SK-N-SH (cell line): ENCODE results near the gene ING5. TPM values are rescaled to one million over a fixed set of nuclear protein-coding genes. Genes with fewer than 3 reads are reported as not detected.

Source experiments
- CTCF ChIA-PET: fragments of 300-600, 350-600 bp; formaldehyde crosslinking; extraction: SDS; loops from one replicate; lab custom pipeline; 2021; lab: Yijun Ruan, JAX
- POLR2A ChIA-PET: fragments of 350-600 bp; sonication (Branson Sonifier 250); formaldehyde crosslinking; extraction: SDS; loops from one replicate; lab custom pipeline; 2020; ENCODE audit warnings: antibody characterized with exemption, inconsistent platforms; lab: Yijun Ruan, JAX
- DNase-seq: peaks from one replicate; pipeline ENCODE4 v3.0.0; 2012
- H2AFZ ChIP-seq: fragments of 200-600 bp; sonication (generic); 2 replicates; pipeline ENCODE4 v1.8.1; 2016; ENCODE audit warnings: antibody characterized with exemption, mild to moderate bottlenecking, low read depth
- H3F3A ChIP-seq: fragments of 200-600 bp; sonication (generic); replicated peaks from 2 replicates; pipeline ENCODE3; 2016; ENCODE audit warnings: antibody characterized with exemption, mild to moderate bottlenecking; ENCODE audit not compliant: insufficient read depth
- H3K27ac ChIP-seq, 2 experiments: fragments of 200-500 bp in 1 of 2; fragments of 200-600 bp in 1 of 2; sonication (Bioruptor generic) in 1 of 2; sonication (generic), shearing (Covaris generic) in 1 of 2; 2 replicates each; pipeline versions ENCODE4 v1.5.1 to v1.6.1; 2014 to 2016; ENCODE audit warnings: low read depth in 2 of 2, inconsistent platforms in 1 of 2, low read length in 1 of 2, mild to moderate bottlenecking in 1 of 2, mixed read lengths in 1 of 2
- H3K27me3 ChIP-seq: fragments of 200-600 bp; sonication (generic), shearing (Covaris generic); 2 replicates; pipeline ENCODE4 v1.6.1; 2016; ENCODE audit warnings: mixed run types; ENCODE audit not compliant: insufficient read depth
- H3K36me3 ChIP-seq, 2 experiments: fragments of 200-500 bp in 1 of 2; fragments of 200-600 bp in 1 of 2; sonication (Bioruptor generic) in 1 of 2; sonication (generic) in 1 of 2; replicated peaks in 1 of 2; 2 replicates each; pipeline versions ENCODE3 to v1.5.1; 2014 to 2016; ENCODE audit warnings: low read length in 1 of 2, mild to moderate bottlenecking in 1 of 2; ENCODE audit not compliant: insufficient read depth in 2 of 2, control insufficient read depth in 1 of 2
- H3K4me1 ChIP-seq, 2 experiments: fragments of 200-500 bp in 1 of 2; fragments of 200-600 bp in 1 of 2; sonication (Bioruptor generic) in 1 of 2; sonication (generic), shearing (Covaris generic) in 1 of 2; 2 replicates each; pipeline versions ENCODE4 v1.5.1 to v1.6.1; 2014 to 2016; ENCODE audit warnings: low read depth in 1 of 2, low read length in 1 of 2, mixed run types in 1 of 2; ENCODE audit not compliant: insufficient read depth in 2 of 2, control insufficient read depth in 1 of 2
- H3K4me2 ChIP-seq: fragments of 200-600 bp; sonication (generic), shearing (Covaris generic); 2 replicates; pipeline ENCODE4 v1.6.1; 2017; ENCODE audit warnings: mixed run types
- H3K4me3 ChIP-seq, 2 experiments: fragments of 200-500 bp in 1 of 2; fragments of 200-600 bp in 1 of 2; sonication (Bioruptor generic) in 1 of 2; sonication (generic), shearing (Covaris generic) in 1 of 2; 2 replicates each; pipeline versions ENCODE4 v1.5.1 to v1.8.1; 2014 to 2016; ENCODE audit warnings: low read depth in 2 of 2, inconsistent platforms in 1 of 2, low read length in 1 of 2, mild to moderate bottlenecking in 1 of 2, mixed read lengths in 1 of 2, moderate library complexity in 1 of 2
- H3K79me2 ChIP-seq: fragments of 200-600 bp; sonication (generic); 2 replicates; pipeline ENCODE4 v1.8.1; 2017; ENCODE audit warnings: mild to moderate bottlenecking; ENCODE audit not compliant: insufficient read depth
- H3K9ac ChIP-seq: fragments of 200-600 bp; sonication (generic); 2 replicates; pipeline ENCODE4 v1.6.1; 2017; ENCODE audit warnings: mixed run types
- H3K9me2 ChIP-seq: fragments of 200-600 bp; sonication (generic); 2 replicates; pipeline ENCODE4 v1.6.1; 2017; ENCODE audit warnings: mixed run types
- H3K9me3 ChIP-seq: fragments of 200-600 bp; sonication (generic); 2 replicates; pipeline ENCODE4 v1.6.1; 2017; ENCODE audit warnings: mixed run types, mild to moderate bottlenecking, moderate library complexity
- H4K20me1 ChIP-seq: fragments of 200-600 bp; sonication (generic); 2 replicates; pipeline ENCODE4 v1.6.1; 2017; ENCODE audit warnings: mild to moderate bottlenecking, mixed run types; ENCODE audit not compliant: insufficient read depth
- FOXM1 ChIP-seq: IDR thresholded peaks from 2 replicates; pipeline ENCODE4 v1.4.0; 2012; ENCODE audit warnings: low read depth, mild to moderate bottlenecking
- IRF3 ChIP-seq: fragments of 150-350 bp; IDR thresholded peaks from 2 replicates; pipeline ENCODE4 v1.6.1; 2016; ENCODE audit warnings: mild to moderate bottlenecking, low read depth, low read length
- MAX ChIP-seq: IDR thresholded peaks from 2 replicates; pipeline ENCODE4 v1.4.0; 2012; ENCODE audit warnings: low read depth
- NFIC ChIP-seq: IDR thresholded peaks from 2 replicates; pipeline ENCODE4 v1.4.0; 2012; ENCODE audit warnings: borderline replicate concordance
- NRF1 ChIP-seq: IDR thresholded peaks from 2 replicates; pipeline ENCODE4 v1.6.1; 2012; ENCODE audit warnings: low read depth, mild to moderate bottlenecking, low read length
- REST ChIP-seq: IDR thresholded peaks from 2 replicates; pipeline ENCODE4 v1.6.1; 2012; ENCODE audit warnings: mild to moderate bottlenecking, low read depth, low read length, moderate library complexity
- RFX5 ChIP-seq: IDR thresholded peaks from 2 replicates; pipeline ENCODE4 v1.6.1; 2012; ENCODE audit warnings: mild to moderate bottlenecking, improper control_type of control experiment, low read length
- TAF1 ChIP-seq: IDR thresholded peaks from 2 replicates; pipeline ENCODE4 v1.6.1; 2012; ENCODE audit warnings: low read depth, mild to moderate bottlenecking, low read length, moderate library complexity, borderline replicate concordance
- TEAD4 ChIP-seq: IDR thresholded peaks from 2 replicates; pipeline ENCODE4 v1.4.0; 2012; ENCODE audit warnings: mild to moderate bottlenecking, borderline replicate concordance; ENCODE audit not compliant: insufficient read depth
- YY1 ChIP-seq: IDR thresholded peaks from 2 replicates; pipeline ENCODE4 v1.4.0; 2012; ENCODE audit warnings: low read depth, mild to moderate bottlenecking
- WGBS: methylation state at CpG from one replicate; pipeline ENCODE4 v1.1.6; 2017; ENCODE audit warnings: low lambda C conversion rate; 5-methylcytosine and 5-hydroxymethylcytosine counted together
- polyA plus RNA-seq, 3 experiments: library from polyadenylated mRNA; depleted of rRNA; stranded (reverse); fragments of >200 nt; gene quantifications; 2 replicates each; pipeline ENCODE4 v1.2.3, GENCODE V29; 2012

The ING5 gene
- polyA plus RNA-seq, 1 of the 3 experiments (the other 2 are of a cell fraction): 56.3 TPM

GRCh38 chr2:241724975-241725870 lies 23.4 kb downstream of the ING5 start (continued):
- TF ChIP-seq MAX: no peak
- no peak for TF ChIP-seq RFX5
- TF ChIP-seq IRF3: no peak
- no peak for TF ChIP-seq NRF1
- no peak for TF ChIP-seq FOXM1

- Histone ChIP-seq H3K4me3 (no peak overlapping the region), H4K20me1 (no peaks in the 10 kb centered on the region), H3K9ac (no peak overlapping the region), H3K4me1 (peaks cover 0 to 2% of the 10 kb centered on the region in 2 experiments; a peak in 1 of 4 replicates)
- CTCF ChIA-PET: interaction anchor here (0.8 to 2.7 kb wide), 2 partner anchors 23 to 152 kb away, joined by 5 to 11 read pairs; partner anchors contain the start of gene ING5
- no peak for TF ChIP-seq TEAD4
- no peak for TF ChIP-seq REST
- TF ChIP-seq NFIC: no peak
- TF ChIP-seq TAF1: no peak
- no peak for TF ChIP-seq YY1
- TF ChIP-seq, all 33 proteins: peak for 0
- Histone ChIP-seq H3K9me2 (no peaks in the 10 kb centered on the region), H3F3A (no peaks in the 10 kb centered on the region), H3K36me3 (peaks cover 11 to 20% of the 10 kb centered on the region in 2 experiments), H3K79me2 (no peaks in the 10 kb centered on the region), H2AFZ (no peak overlapping the region), H3K4me2 (no peak overlapping the region), H3K9me3 (no peaks in the 10 kb centered on the region), H3K27me3 (no peaks in the 10 kb centered on the region), H3K27ac (no peak overlapping the region)
- POLR2A ChIA-PET: no interaction called here
- DNase-seq: peak; percentile 15
- WGBS: 97% methylated on average over 15 of the region's 16 CpGs
Measured at GRCh38 chr2:241726459-241726858, 24.6 kb downstream of the ING5 start.
